Trophoblast cell (in vitro differentiated cells and primary cell): ENCODE results near the gene GUCY1A1.

Experiments
- DNase-seq, 2 donors: peaks; one replicate each; pipeline ENCODE4 v3.0.0-alpha.2; 2016
- H2AFZ ChIP-seq: 2 replicates; pipeline ENCODE4 v1.6.1; 2013; ENCODE audit warnings: low read length, moderate library complexity, mild to moderate bottlenecking; ENCODE audit not compliant: insufficient read depth, poor library complexity
- H2AK5ac ChIP-seq: 2 replicates; pipeline ENCODE4 v1.6.1; 2013; ENCODE audit warnings: mild to moderate bottlenecking, low read length
- H2BK120ac ChIP-seq: 2 replicates; pipeline ENCODE4 v1.6.1; 2013; ENCODE audit warnings: low read length, mild to moderate bottlenecking, moderate library complexity; ENCODE audit not compliant: insufficient read depth, poor library complexity
- H2BK12ac ChIP-seq: 2 replicates; pipeline ENCODE4 v1.6.1; 2013; ENCODE audit warnings: mild to moderate bottlenecking, low read length, moderate library complexity
- H2BK5ac ChIP-seq: 2 replicates; pipeline ENCODE4 v1.6.1; 2013; ENCODE audit warnings: low read length, low read depth, moderate library complexity, mild to moderate bottlenecking; ENCODE audit not compliant: poor library complexity
- H3K14ac ChIP-seq: 2 replicates; pipeline ENCODE4 v1.6.1; 2013; ENCODE audit warnings: mild to moderate bottlenecking, low read length
- H3K18ac ChIP-seq: 2 replicates; pipeline ENCODE4 v1.6.1; 2013; ENCODE audit warnings: mild to moderate bottlenecking, low read length
- H3K23ac ChIP-seq: 2 replicates; pipeline ENCODE4 v1.6.1; 2013; ENCODE audit warnings: low read length
- H3K27ac ChIP-seq: 2 replicates; pipeline ENCODE4 v1.5.1; 2013; ENCODE audit warnings: low read depth, mild to moderate bottlenecking, inconsistent platforms, low read length, moderate library complexity
- H3K27me3 ChIP-seq: 2 replicates; pipeline ENCODE4 v1.6.1; 2013; ENCODE audit warnings: inconsistent platforms, mild to moderate bottlenecking, low read length, moderate library complexity; ENCODE audit not compliant: insufficient read depth
- H3K36me3 ChIP-seq, 2 experiments: 1 replicate in 1 of 2; 2 replicates in 1 of 2; pipeline ENCODE4 v1.6.1; 2013; ENCODE audit warnings: low read length in 2 of 2, mild to moderate bottlenecking in 2 of 2, moderate library complexity in 1 of 2; ENCODE audit not compliant: insufficient read depth in 2 of 2, control insufficient read depth in 1 of 2
- H3K4ac ChIP-seq: 2 replicates; pipeline ENCODE4 v1.6.1; 2013; ENCODE audit warnings: low read depth, mild to moderate bottlenecking, low read length, moderate library complexity
- H3K4me1 ChIP-seq, 2 experiments: 1 replicate in 1 of 2; 2 replicates in 1 of 2; pipeline ENCODE4 v1.6.1; 2013; ENCODE audit warnings: low read length in 2 of 2, mild to moderate bottlenecking in 2 of 2, moderate library complexity in 1 of 2; ENCODE audit not compliant: insufficient read depth in 2 of 2, control insufficient read depth in 1 of 2
- H3K4me2 ChIP-seq: 2 replicates; pipeline ENCODE4 v1.6.1; 2013; ENCODE audit warnings: inconsistent platforms, mild to moderate bottlenecking, low read length, moderate library complexity
- H3K4me3 ChIP-seq: 2 replicates; pipeline ENCODE4 v1.5.1; 2013; ENCODE audit warnings: mild to moderate bottlenecking, low read depth, low read length, inconsistent platforms
- H3K79me1 ChIP-seq: one replicate; pipeline ENCODE4 v1.6.1; 2013; ENCODE audit warnings: low read length
- H3K79me2 ChIP-seq: 2 replicates; pipeline ENCODE4 v1.6.1; 2013; ENCODE audit warnings: low read length, mild to moderate bottlenecking; ENCODE audit not compliant: control insufficient read depth, insufficient read depth, poor library complexity
- H3K9ac ChIP-seq: 2 replicates; pipeline ENCODE4 v1.6.1; 2013; ENCODE audit warnings: mild to moderate bottlenecking, low read length
- H3K9me3 ChIP-seq: 2 replicates; pipeline ENCODE4 v1.6.1; 2013; ENCODE audit warnings: low read depth, mild to moderate bottlenecking, control low read depth, inconsistent platforms, low read length; ENCODE audit not compliant: insufficient read depth
- H4K12ac ChIP-seq: 2 replicates; pipeline ENCODE4 v1.6.1; 2013; ENCODE audit warnings: low read depth, mild to moderate bottlenecking, low read length, moderate library complexity
- H4K8ac ChIP-seq: 2 replicates; pipeline ENCODE4 v1.6.1; 2013; ENCODE audit warnings: low read depth, mild to moderate bottlenecking, low read length, moderate library complexity
- H4K91ac ChIP-seq: one replicate; pipeline ENCODE4 v1.6.1; 2013; ENCODE audit warnings: low read depth, mild to moderate bottlenecking, low read length, moderate library complexity
- WGBS: extraction: QIAGEN DNeasy Blood & Tissue Kit; methylation state at CpG from one replicate; pipeline ENCODE4 v1.1.7; 2013; ENCODE audit warnings: missing lambda C conversion rate; ENCODE audit not compliant: insufficient read length, insufficient coverage; ENCODE audit errors: extremely low coverage; 5-methylcytosine and 5-hydroxymethylcytosine counted together

The GUCY1A1 gene

GRCh38 chr4:155774033-155774432 lies 107.4 kb downstream of the GUCY1A1 start:
- no peak overlapping the region for H2BK12ac ChIP-seq
- no peaks in the 10 kb centered on the region for H3K27me3 ChIP-seq
- H3K4me3 ChIP-seq: no peak overlapping the region
- H3K9ac ChIP-seq: no peak overlapping the region
- no peak overlapping the region for H3K4ac ChIP-seq
- H3K9me3 ChIP-seq: no peaks in the 10 kb centered on the region
- H2AFZ ChIP-seq: no peak overlapping the region
- H3K36me3 ChIP-seq: no peaks in the 10 kb centered on the region
- no peak overlapping the region for H2BK120ac ChIP-seq
- H4K12ac ChIP-seq: no peak overlapping the region
- no peak for DNase-seq
- no peak overlapping the region for H3K23ac ChIP-seq
- no peak overlapping the region for H3K18ac ChIP-seq
- WGBS: no CpG with 5 or more reads among the region's 4 CpGs
- H2BK5ac ChIP-seq: no peak overlapping the region
- no peaks in the 10 kb centered on the region for H3K79me2 ChIP-seq
- H3K27ac ChIP-seq: no peak overlapping the region
- H3K4me2 ChIP-seq: no peak overlapping the region
- H4K8ac ChIP-seq: no peak overlapping the region
- peaks cover 0 to 4% of the 10 kb centered on the region in 2 experiments for H3K4me1 ChIP-seq
- H3K14ac ChIP-seq: no peak overlapping the region
- no peaks in the 10 kb centered on the region for H3K79me1 ChIP-seq
- no peak overlapping the region for H4K91ac ChIP-seq
- no peak overlapping the region for H2AK5ac ChIP-seq

GRCh38 chr4:155777971-155778735 lies 111.5 kb downstream of the GUCY1A1 start:
- no peak overlapping the region for H3K9ac ChIP-seq
- H3K4ac ChIP-seq: no peak overlapping the region
- H2AK5ac ChIP-seq: no peak overlapping the region
- no peak for DNase-seq
- H2AFZ ChIP-seq: no peak overlapping the region
- H3K27me3 ChIP-seq: no peaks in the 10 kb centered on the region
- H3K18ac ChIP-seq: no peak overlapping the region
- H2BK120ac ChIP-seq: no peak overlapping the region
- no peak overlapping the region for H3K14ac ChIP-seq
- no peaks in the 10 kb centered on the region for H3K4me1 ChIP-seq
- H4K8ac ChIP-seq: no peak overlapping the region
- no peaks in the 10 kb centered on the region for H3K36me3 ChIP-seq
- no peak overlapping the region for H4K12ac ChIP-seq
- no peak overlapping the region for H3K23ac ChIP-seq
- no peaks in the 10 kb centered on the region for H3K79me1 ChIP-seq
- WGBS: no CpG with 5 or more reads among the region's 3 CpGs
- no peak overlapping the region for H3K4me2 ChIP-seq
- H4K91ac ChIP-seq: no peak overlapping the region
- no peak overlapping the region for H3K27ac ChIP-seq
- no peak overlapping the region for H2BK5ac ChIP-seq
- no peaks in the 10 kb centered on the region for H3K79me2 ChIP-seq
- no peak overlapping the region for H2BK12ac ChIP-seq
- H3K9me3 ChIP-seq: no peaks in the 10 kb centered on the region
- H3K4me3 ChIP-seq: no peak overlapping the region

- H3K18ac ChIP-seq: no peak overlapping the region
- H3K23ac ChIP-seq: no peak overlapping the region
- H2AK5ac ChIP-seq: no peak overlapping the region
- no peaks in the 10 kb centered on the region for H3K36me3 ChIP-seq
- no peak overlapping the region for H3K14ac ChIP-seq
- H2BK12ac ChIP-seq: no peak overlapping the region
- H3K27me3 ChIP-seq: no peaks in the 10 kb centered on the region
- no peak overlapping the region for H3K4me2 ChIP-seq
- H2AFZ ChIP-seq: no peak overlapping the region
- H4K91ac ChIP-seq: no peak overlapping the region
- no peaks in the 10 kb centered on the region for H3K4me1 ChIP-seq
- H3K9ac ChIP-seq: no peak overlapping the region
- H2BK120ac ChIP-seq: no peak overlapping the region
- H4K8ac ChIP-seq: no peak overlapping the region
- H3K27ac ChIP-seq: no peak overlapping the region
- no peak overlapping the region for H2BK5ac ChIP-seq
- no peak for DNase-seq
- WGBS: no CpG with 5 or more reads among the region's 1 CpG
- H3K79me1 ChIP-seq: no peaks in the 10 kb centered on the region
- H4K12ac ChIP-seq: no peak overlapping the region
- no peaks in the 10 kb centered on the region for H3K79me2 ChIP-seq
- no peak overlapping the region for H3K4ac ChIP-seq
- no peaks in the 10 kb centered on the region for H3K9me3 ChIP-seq
- H3K4me3 ChIP-seq: no peak overlapping the region
These were observed 114.1 kb downstream of the GUCY1A1 start for GRCh38 chr4:155780775-155781174.

- no peak overlapping the region for H4K91ac ChIP-seq
- WGBS: no CpG with 5 or more reads among the region's 4 CpGs
- H2AK5ac ChIP-seq: no peak overlapping the region
- no peaks in the 10 kb centered on the region for H3K36me3 ChIP-seq
- no peak overlapping the region for H3K4ac ChIP-seq
- no peak overlapping the region for H3K4me2 ChIP-seq
- no peak overlapping the region for H3K18ac ChIP-seq
- no peak overlapping the region for H2BK120ac ChIP-seq
- no peak overlapping the region for H2AFZ ChIP-seq
- no peaks in the 10 kb centered on the region for H3K79me1 ChIP-seq
- H3K9ac ChIP-seq: no peak overlapping the region
- no peak for DNase-seq
- no peaks in the 10 kb centered on the region for H3K79me2 ChIP-seq
- H3K23ac ChIP-seq: no peak overlapping the region
- H3K4me1 ChIP-seq: no peaks in the 10 kb centered on the region
- no peak overlapping the region for H2BK12ac ChIP-seq
- no peak overlapping the region for H3K4me3 ChIP-seq
- H4K12ac ChIP-seq: no peak overlapping the region
- H4K8ac ChIP-seq: no peak overlapping the region
- no peak overlapping the region for H3K27ac ChIP-seq
- no peak overlapping the region for H2BK5ac ChIP-seq
- no peaks in the 10 kb centered on the region for H3K27me3 ChIP-seq
- H3K14ac ChIP-seq: no peak overlapping the region
- H3K9me3 ChIP-seq: no peaks in the 10 kb centered on the region
These were observed 114.7 kb downstream of the GUCY1A1 start for GRCh38 chr4:155781249-155781831.
